Esophagus muscularis mucosa (tissue), 3 donors: ENCODE results near the gene ATG3.

Experiments
- POLR2AphosphoS5 ChIP-seq, 2 donors: sonication (generic); formaldehyde crosslinking; IDR thresholded peaks; one replicate each; pipeline ENCODE4 v1.6.1; 2017; ENCODE audit warnings: antibody characterized with exemption in 2 of 2
- TF ChIP-seq, protein P1 (sequence below), 3 experiments: fragments of 200-600 bp in 2 of 3; fragments of 450-650 bp in 1 of 3; sonication (generic) in 2 of 3; IDR thresholded peaks; one replicate each; pipeline ENCODE4 v1.5.1; 2017 to 2019; ENCODE audit warnings: antibody characterized with exemption in 3 of 3, mild to moderate bottlenecking in 2 of 3, moderate library complexity in 1 of 3

DNA sequence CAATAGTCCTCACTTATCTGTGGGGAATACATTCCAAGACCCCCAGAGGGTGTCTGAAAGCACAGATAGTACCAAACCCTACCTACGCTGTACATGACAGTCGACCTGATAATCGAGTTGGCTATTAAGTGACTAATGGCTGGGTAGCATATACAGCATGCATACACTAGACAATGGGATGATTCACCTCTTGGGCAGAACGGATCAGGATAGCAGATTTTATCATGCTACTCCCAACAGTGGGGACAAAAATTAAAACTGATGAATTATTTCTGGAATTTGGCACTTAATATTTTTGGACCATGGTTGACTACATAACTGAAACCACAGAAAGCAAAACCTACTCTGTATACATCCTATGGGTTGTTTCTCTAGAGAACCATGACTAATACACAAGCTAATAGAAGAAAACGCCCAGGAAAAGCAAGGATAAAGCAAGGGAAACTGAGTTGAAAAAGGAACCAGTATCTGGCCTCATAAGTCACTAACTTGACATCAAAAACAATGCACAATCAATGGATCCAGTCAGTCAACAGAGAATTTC is 15.5 kb downstream of the ATG3 start:
- TF ChIP-seq, protein P1, sequence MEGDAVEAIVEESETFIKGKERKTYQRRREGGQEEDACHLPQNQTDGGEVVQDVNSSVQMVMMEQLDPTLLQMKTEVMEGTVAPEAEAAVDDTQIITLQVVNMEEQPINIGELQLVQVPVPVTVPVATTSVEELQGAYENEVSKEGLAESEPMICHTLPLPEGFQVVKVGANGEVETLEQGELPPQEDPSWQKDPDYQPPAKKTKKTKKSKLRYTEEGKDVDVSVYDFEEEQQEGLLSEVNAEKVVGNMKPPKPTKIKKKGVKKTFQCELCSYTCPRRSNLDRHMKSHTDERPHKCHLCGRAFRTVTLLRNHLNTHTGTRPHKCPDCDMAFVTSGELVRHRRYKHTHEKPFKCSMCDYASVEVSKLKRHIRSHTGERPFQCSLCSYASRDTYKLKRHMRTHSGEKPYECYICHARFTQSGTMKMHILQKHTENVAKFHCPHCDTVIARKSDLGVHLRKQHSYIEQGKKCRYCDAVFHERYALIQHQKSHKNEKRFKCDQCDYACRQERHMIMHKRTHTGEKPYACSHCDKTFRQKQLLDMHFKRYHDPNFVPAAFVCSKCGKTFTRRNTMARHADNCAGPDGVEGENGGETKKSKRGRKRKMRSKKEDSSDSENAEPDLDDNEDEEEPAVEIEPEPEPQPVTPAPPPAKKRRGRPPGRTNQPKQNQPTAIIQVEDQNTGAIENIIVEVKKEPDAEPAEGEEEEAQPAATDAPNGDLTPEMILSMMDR (IDR thresholded peaks at IDR 0.05), result no peak
- no peak for TF ChIP-seq POLR2AphosphoS5 (IDR thresholded peaks at IDR 0.05)
